Measurements from ENCODE around the gene DNAH17. TPM values are rescaled to one million over a fixed set of nuclear protein-coding genes. Genes with fewer than 3 reads are reported as not detected.

The DNAH17 gene, protein sequence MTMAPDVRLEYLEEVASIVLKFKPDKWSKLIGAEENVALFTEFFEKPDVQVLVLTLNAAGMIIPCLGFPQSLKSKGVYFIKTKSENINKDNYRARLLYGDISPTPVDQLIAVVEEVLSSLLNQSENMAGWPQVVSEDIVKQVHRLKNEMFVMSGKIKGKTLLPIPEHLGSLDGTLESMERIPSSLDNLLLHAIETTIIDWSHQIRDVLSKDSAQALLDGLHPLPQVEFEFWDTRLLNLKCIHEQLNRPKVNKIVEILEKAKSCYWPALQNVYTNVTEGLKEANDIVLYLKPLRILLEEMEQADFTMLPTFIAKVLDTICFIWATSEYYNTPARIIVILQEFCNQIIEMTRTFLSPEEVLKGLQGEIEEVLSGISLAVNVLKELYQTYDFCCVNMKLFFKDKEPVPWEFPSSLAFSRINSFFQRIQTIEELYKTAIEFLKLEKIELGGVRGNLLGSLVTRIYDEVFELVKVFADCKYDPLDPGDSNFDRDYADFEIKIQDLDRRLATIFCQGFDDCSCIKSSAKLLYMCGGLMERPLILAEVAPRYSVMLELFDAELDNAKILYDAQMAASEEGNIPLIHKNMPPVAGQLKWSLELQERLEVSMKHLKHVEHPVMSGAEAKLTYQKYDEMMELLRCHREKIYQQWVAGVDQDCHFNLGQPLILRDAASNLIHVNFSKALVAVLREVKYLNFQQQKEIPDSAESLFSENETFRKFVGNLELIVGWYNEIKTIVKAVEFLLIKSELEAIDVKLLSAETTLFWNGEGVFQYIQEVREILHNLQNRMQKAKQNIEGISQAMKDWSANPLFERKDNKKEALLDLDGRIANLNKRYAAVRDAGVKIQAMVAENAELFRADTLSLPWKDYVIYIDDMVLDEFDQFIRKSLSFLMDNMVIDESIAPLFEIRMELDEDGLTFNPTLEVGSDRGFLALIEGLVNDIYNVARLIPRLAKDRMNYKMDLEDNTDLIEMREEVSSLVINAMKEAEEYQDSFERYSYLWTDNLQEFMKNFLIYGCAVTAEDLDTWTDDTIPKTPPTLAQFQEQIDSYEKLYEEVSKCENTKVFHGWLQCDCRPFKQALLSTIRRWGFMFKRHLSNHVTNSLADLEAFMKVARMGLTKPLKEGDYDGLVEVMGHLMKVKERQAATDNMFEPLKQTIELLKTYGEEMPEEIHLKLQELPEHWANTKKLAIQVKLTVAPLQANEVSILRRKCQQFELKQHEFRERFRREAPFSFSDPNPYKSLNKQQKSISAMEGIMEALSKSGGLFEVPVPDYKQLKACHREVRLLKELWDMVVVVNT (N-terminal part only)
- total RNA-seq = 0.52 and 0.54 TPM in 2 replicates
- long read RNA-seq = 0 reads

DNA sequence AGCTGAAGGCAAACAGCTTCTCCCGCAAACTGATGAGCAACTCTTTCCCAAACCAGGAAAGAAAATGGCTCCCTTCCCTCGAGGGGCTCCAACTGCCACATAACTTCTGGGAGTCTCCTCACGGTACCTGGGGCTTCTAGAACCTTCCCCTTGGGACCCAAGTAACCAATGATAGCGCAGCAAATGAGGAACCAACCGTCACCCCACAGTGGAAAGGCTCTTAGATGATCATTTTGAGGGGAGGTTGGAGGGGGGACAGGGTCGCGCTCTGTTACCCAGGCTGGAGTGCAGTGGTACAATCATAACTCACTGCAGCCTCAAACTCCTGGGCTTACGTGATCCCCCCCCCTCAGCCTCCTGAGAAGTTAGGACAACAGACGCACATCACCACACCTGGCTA is at the start of gene DNAH17:
DNAH17 (minus strand) TSS at position 101 of the 400 bp plus-strand sequence. CDS start 2,339 bp downstream, outside the sequence.
- no peak for DNase-seq (ENCODE audit: extremely low spot score, unreplicated experiment)
- Mint-ChIP-seq H3K27me3 (ENCODE audit: unreplicated experiment) (no peaks in the 10 kb centered on the region), H3K4me3 (ENCODE audit: unreplicated experiment) (no peak within 1 kb of the TSS), H3K36me3 (ENCODE audit: unreplicated experiment) (no peaks in the 10 kb centered on the region), H3K9me3 (ENCODE audit: unreplicated experiment) (no peaks in the 10 kb centered on the region), H3K4me1 (ENCODE audit: unreplicated experiment) (no peaks in the 10 kb centered on the region), H3K27ac (ENCODE audit: unreplicated experiment) (no peak within 1 kb of the TSS)
- TF ChIP-seq, protein P1, sequence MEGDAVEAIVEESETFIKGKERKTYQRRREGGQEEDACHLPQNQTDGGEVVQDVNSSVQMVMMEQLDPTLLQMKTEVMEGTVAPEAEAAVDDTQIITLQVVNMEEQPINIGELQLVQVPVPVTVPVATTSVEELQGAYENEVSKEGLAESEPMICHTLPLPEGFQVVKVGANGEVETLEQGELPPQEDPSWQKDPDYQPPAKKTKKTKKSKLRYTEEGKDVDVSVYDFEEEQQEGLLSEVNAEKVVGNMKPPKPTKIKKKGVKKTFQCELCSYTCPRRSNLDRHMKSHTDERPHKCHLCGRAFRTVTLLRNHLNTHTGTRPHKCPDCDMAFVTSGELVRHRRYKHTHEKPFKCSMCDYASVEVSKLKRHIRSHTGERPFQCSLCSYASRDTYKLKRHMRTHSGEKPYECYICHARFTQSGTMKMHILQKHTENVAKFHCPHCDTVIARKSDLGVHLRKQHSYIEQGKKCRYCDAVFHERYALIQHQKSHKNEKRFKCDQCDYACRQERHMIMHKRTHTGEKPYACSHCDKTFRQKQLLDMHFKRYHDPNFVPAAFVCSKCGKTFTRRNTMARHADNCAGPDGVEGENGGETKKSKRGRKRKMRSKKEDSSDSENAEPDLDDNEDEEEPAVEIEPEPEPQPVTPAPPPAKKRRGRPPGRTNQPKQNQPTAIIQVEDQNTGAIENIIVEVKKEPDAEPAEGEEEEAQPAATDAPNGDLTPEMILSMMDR (IDR thresholded peaks at IDR 0.05) = no peak

DNA sequence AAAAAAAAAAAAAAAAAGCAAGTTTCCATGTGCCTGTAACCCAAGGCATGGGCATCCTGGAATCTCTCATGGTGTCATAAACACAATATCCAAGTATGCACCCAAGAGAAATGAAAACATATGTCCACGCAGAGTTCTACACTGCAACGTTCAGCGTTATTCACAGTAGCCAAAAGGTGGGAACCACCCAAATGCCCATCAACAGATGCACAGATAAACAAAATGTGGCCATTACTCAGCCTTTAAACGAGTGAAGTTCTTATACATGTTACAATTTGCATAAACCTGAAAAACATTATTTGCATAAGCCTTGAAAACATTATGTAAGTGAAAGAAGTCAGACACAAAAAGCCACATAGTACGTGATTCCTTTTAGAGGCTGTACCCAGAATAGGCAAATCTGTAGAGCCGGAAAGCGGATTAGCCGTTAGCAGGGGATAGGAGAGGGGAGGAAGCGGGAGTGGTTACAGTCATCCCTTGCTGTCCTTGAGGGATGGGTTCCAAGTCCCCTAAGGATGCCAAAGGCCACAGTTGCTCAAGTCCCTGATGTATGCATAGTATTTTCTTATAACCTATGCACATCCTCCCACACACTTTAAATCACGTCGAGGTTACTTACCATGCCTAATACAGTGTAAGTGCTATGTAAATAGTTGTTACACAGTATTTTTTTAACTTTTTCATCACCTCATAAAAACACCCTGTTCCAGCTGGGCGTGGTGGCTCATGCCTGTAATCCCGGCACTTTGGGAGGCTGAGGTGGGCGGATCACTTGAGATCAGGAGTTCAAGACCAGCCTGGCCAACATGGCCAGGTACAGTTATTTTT is 47.3 kb upstream of the DNAH17 start:
- TF ChIP-seq, protein P1 (IDR thresholded peaks at IDR 0.05) = no peak
- Mint-ChIP-seq H3K9me3 (ENCODE audit: unreplicated experiment) (peaks cover 7% of the 10 kb centered on the region), H3K27ac (ENCODE audit: unreplicated experiment) (no peak overlapping the region), H3K36me3 (ENCODE audit: unreplicated experiment) (no peaks in the 10 kb centered on the region), H3K4me1 (ENCODE audit: unreplicated experiment) (peaks cover 10% of the 10 kb centered on the region), H3K27me3 (ENCODE audit: unreplicated experiment) (no peaks in the 10 kb centered on the region), H3K4me3 (ENCODE audit: unreplicated experiment) (no peak overlapping the region)
- no peak for DNase-seq (ENCODE audit: extremely low spot score, unreplicated experiment)

DNA sequence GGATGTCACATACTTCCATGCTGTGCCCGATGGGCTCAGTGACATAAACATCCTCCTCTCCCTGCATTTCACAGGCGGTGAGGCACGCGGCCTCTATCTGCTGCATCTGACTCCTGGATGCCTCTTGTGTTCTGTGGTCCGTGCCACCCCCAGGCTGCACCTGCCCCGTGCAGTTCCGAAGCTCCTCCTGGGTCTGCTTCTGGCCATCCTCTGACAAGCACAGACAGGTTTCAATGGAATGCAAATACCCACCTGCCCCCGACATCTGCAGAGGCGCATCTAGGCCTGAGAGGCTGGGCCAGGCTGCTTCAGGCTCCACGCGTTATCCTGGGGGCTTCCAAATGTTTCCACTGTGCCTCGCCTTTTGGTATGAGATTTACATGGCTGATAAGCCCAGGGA is 46.3 kb upstream of the DNAH17 start:
- Mint-ChIP-seq H3K36me3 (ENCODE audit: unreplicated experiment) (no peaks in the 10 kb centered on the region), H3K4me1 (ENCODE audit: unreplicated experiment) (peaks cover 10% of the 10 kb centered on the region), H3K27ac (ENCODE audit: unreplicated experiment) (no peak overlapping the region), H3K9me3 (ENCODE audit: unreplicated experiment) (peaks cover 7% of the 10 kb centered on the region), H3K27me3 (ENCODE audit: unreplicated experiment) (no peaks in the 10 kb centered on the region), H3K4me3 (ENCODE audit: unreplicated experiment) (no peak overlapping the region)
- no peak for DNase-seq (ENCODE audit: extremely low spot score, unreplicated experiment)
- TF ChIP-seq, protein P1 (IDR thresholded peaks at IDR 0.05) = no peak

DNA sequence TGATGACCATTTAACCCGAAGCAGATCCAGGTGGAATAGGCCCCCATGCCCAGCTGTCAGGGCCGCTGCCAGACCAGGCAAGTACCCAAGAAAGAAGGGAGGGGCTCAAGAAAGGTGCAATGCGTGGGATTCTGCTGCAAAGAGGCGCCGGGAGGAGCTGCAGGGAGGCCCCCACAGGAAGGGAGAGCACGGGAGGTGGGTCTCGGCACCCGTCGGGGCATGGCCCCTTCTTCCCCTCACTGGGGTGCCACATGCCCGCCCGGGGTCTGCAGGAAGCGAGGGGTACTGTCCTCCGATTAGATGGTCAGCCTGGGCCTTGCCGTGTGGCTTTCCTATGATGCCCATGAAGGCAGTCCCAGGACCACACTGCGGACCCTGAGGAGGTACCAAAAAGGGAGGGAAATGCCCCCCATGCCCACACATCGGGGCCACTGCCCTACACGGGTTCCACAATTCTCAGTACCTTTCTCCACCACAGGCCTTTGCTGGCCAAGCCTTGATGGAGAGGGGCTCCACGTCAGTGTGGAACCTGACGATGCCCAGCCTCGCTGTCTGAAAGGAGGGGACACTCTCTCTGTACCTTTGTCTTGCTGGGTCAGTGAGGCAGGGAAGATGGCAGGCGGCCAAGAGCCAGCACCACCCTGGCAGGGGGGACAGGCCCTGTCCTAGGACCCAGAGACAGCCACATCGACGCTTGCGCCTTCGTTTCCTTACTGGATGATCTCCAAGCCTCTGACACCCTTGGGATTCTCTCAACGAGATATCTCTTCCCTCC is 45.5 kb upstream of the DNAH17 start:
- peaks cover 7% of the 10 kb centered on the region for H3K9me3 Mint-ChIP-seq (ENCODE audit: unreplicated experiment)
- H3K4me3 Mint-ChIP-seq (ENCODE audit: unreplicated experiment) = no peak overlapping the region
- H3K27me3 Mint-ChIP-seq (ENCODE audit: unreplicated experiment) = no peaks in the 10 kb centered on the region
- TF ChIP-seq, protein P1 (IDR thresholded peaks at IDR 0.05) = no peak
- H3K36me3 Mint-ChIP-seq (ENCODE audit: unreplicated experiment) = no peaks in the 10 kb centered on the region
- H3K4me1 Mint-ChIP-seq (ENCODE audit: unreplicated experiment) = peaks cover 14% of the 10 kb centered on the region
- no peak for DNase-seq (ENCODE audit: extremely low spot score, unreplicated experiment)
- no peak overlapping the region for H3K27ac Mint-ChIP-seq (ENCODE audit: unreplicated experiment)

Data from osteocyte (in vitro differentiated cells).